ENCODE data around the gene PIK3R2. TPM values are rescaled to one million over a fixed set of nuclear protein-coding genes. Genes with fewer than 3 reads are reported as not detected.

The PIK3R2 gene
- total and polyA plus RNA-seq, 2 of the 8 experiments (the other 6 are each of a cell fraction or from before 2014, with no cell fraction given): 21.7 to 57.1 TPM

- TF ChIP-seq CHD7 (IDR thresholded peaks at IDR 0.05; ENCODE audit: insufficient replicate concordance, low read length) (no peak), HDAC2 (IDR thresholded peaks at IDR 0.05; ENCODE audit: borderline replicate concordance in 1 of 2, low read depth in 2 of 2, low read length in 2 of 2) (no peak), EZH2 (IDR thresholded peaks at IDR 0.05; ENCODE audit: low read depth, low read length, severe bottlenecking) (no peak), GTF2F1 (IDR thresholded peaks at IDR 0.05; ENCODE audit: borderline replicate concordance, low read depth, low read length) (no peak), TAF1 (IDR thresholded peaks at IDR 0.05; ENCODE audit: low read depth, low read length) (no peak), RAD21 (IDR thresholded peaks at IDR 0.05 in 1 of 2, conservative IDR thresholded peaks at IDR 0.05 in 1 of 2; ENCODE audit: low read depth in 2 of 2, low read length in 2 of 2) (no peak), CHD1 (IDR thresholded peaks at IDR 0.05; ENCODE audit: low read depth, low read length) (no peak), JUN (IDR thresholded peaks at IDR 0.05; ENCODE audit: low read depth, low read length) (no peak), ATF2 (IDR thresholded peaks at IDR 0.05; ENCODE audit: low read length) (no peak)
These were observed 65.2 kb downstream of the PIK3R2 start (continued) for GRCh38 chr19:18218159-18218558.
